Heart left ventricle (tissue), 13 donors: ENCODE results near the gene BBOX1.

Source experiments
- CTCF ChIP-seq, 12 donors: fragments of 200-600 bp; sonication (generic) in 4 of 12; IDR thresholded peaks; one replicate each; pipeline versions ENCODE4 v1.5.0 to v1.8.0; 2018 to 2022; ENCODE audit warnings: antibody characterized with exemption in 12 of 12, mild to moderate bottlenecking in 5 of 12
- POLR2A ChIP-seq, 2 donors: fragments of 450-650 bp; IDR thresholded peaks; one replicate each; pipeline ENCODE4 v1.6.1; 2017; ENCODE audit warnings: antibody characterized with exemption in 2 of 2, mild to moderate bottlenecking in 2 of 2, moderate library complexity in 2 of 2
- donor health status: ischemic (EF 13 %, LVEDD 7.1; RV severe dilation, severe dysfunction).
- donor health status: DM: no; HTN: yes; CAD: no.
- donor health status: DM: no; HTN: no; CAD: no.
- donor health status: ischemic (EF 25% LVEDD 6.9; RV normal size, moderate dysfunction).
- donor health status: ischemic (EF 25% LVEDD 5.7; RV mildly dilated, moderate dysfunction).
- donor health status: ischemic (EF 35%, LVEDD 5.7; RV mildly dilated, moderate dysfunction).
- donor health status: nonischemic (EF 11% LVEDD 7.7; RV severe dilation, severe dysfunction).
- donor health status: DM: yes; HTN: yes; CAD: no.
- donor health status: PGD.
- donor health status: ischemic (EF 29% LVEDD 5.4; RV normal size, mild dysfunction).
- donor health status: nonischemic (EF 23%, LVEDD 6.1; RV moderate dilation, normal function).

- TF ChIP-seq CTCF (IDR thresholded peaks at IDR 0.05) (no peak), POLR2A (IDR thresholded peaks at IDR 0.05) (no peak)
Measured at GRCh38 chr11:27120211-27120610, 79.6 kb downstream of the BBOX1 start.
